Left ventricle myocardium inferior (tissue), 1 donor: ENCODE results near the gene TSHZ2. TPM values are rescaled to one million over a fixed set of nuclear protein-coding genes. Genes with fewer than 3 reads are reported as not detected.

Experiments used
- DNase-seq: peaks from one replicate; pipeline ENCODE4 v3.0.0-alpha.2; 2020
- H3K27ac ChIP-seq: fragments of 200-600 bp; replicated peaks from 2 replicates; pipeline ENCODE4 v1.8.0; 2021
- H3K27me3 ChIP-seq: fragments of 200-600 bp; 2 replicates; pipeline ENCODE4 v1.8.0; 2021; ENCODE audit warnings: low read depth
- H3K36me3 ChIP-seq: fragments of 200-600 bp; 2 replicates; pipeline ENCODE4 v1.8.0; 2021
- H3K4me1 ChIP-seq: fragments of 200-600 bp; 2 replicates; pipeline ENCODE4 v1.8.0; 2021
- H3K4me3 ChIP-seq: fragments of 200-600 bp; 2 replicates; pipeline ENCODE4 v1.8.0; 2021; ENCODE audit warnings: mild to moderate bottlenecking, moderate library complexity
- H3K9me3 ChIP-seq: fragments of 200-600 bp; replicated peaks from 2 replicates; pipeline ENCODE4 v1.8.0; 2021
- CTCF ChIP-seq: fragments of 200-600 bp; IDR thresholded peaks from 2 replicates; pipeline ENCODE4 v1.8.0; 2021; ENCODE audit warnings: antibody characterized with exemption, mild to moderate bottlenecking, borderline replicate concordance
- intact Hi-C: fragments of 100-400 bp; cut with micrococcal nuclease; formaldehyde crosslinking; loops from one replicate; pipeline ENCODE4 v1.11.0; 2022
- total RNA-seq: library from RNA; stranded (reverse); fragmentation: NEBNext Ultra II Directional; extraction: Animal tissue kit (Norgen Biotek cat#: 25700); gene quantifications from one replicate; pipeline ENCODE4 v1.2.1, GENCODE V29; 2021
- donor health status: DM: no; HTN: yes; CAD: no; lungs with severe emphysema.

Gene TSHZ2
- total RNA-seq, 1 donor from 2014 or later, result 3.1 TPM

DNA sequence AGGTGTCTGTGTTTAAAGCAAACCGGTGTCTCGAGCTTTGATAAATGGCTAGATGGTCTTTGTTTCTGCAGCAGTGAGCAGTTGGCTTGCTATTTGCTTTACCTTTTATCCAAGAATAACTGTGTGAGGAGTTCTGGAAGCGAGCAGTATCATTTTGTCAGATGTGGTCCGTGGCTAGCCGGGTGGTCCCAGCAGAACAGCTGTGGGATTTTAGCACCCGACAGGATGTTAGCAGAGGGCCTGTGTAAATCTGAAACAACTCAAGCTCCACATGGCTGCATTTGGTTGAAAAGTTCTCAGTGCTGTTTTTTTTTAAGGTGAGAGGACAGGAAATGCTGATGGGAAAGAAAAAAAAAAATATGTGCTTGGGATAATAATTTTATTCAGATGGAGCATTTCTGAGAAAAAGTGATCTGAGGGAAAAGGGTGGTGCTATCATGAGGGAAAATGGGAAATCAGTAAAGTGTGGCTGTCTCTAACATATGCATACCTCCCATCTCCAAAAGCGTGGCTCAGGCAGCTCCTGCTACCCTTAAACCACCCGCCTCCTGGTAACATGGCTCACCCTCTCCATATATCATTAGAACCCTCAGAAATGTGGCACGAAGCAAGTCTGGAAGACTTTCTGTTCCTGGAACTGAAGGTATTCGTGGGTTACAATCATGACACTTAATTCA lies 215.4 kb downstream of the TSHZ2 start:
- DNase-seq, result no peak
- no peaks in the 10 kb centered on the region for H3K36me3 ChIP-seq
- intact Hi-C loops, result no loop called here
- H3K27ac ChIP-seq, result no peak overlapping the region
- no peak overlapping the region for H3K4me3 ChIP-seq
- peaks cover 12% of the 10 kb centered on the region for H3K27me3 ChIP-seq
- H3K9me3 ChIP-seq, result no peaks in the 10 kb centered on the region
- no peaks in the 10 kb centered on the region for H3K4me1 ChIP-seq
- TF ChIP-seq CTCF, result no peak

GRCh38 chr20:53190225-53190624 lies 218.1 kb downstream of the TSHZ2 start:
- H3K4me3 ChIP-seq, result no peak overlapping the region
- H3K27me3 ChIP-seq, result peaks cover 18% of the 10 kb centered on the region
- TF ChIP-seq CTCF, result no peak
- H3K9me3 ChIP-seq, result no peaks in the 10 kb centered on the region
- no peaks in the 10 kb centered on the region for H3K36me3 ChIP-seq
- no peaks in the 10 kb centered on the region for H3K4me1 ChIP-seq
- no peak for DNase-seq
- H3K27ac ChIP-seq, result no peak overlapping the region
- intact Hi-C loops, result no loop called here

- Histone ChIP-seq H3K27ac (no peak overlapping the region), H3K4me3 (no peak overlapping the region), H3K36me3 (no peaks in the 10 kb centered on the region), H3K4me1 (no peaks in the 10 kb centered on the region), H3K9me3 (no peaks in the 10 kb centered on the region), H3K27me3 (peaks cover 10% of the 10 kb centered on the region)
- intact Hi-C loops, result no loop called here
- no peak for TF ChIP-seq CTCF
- DNase-seq, result no peak
Measured at GRCh38 chr20:53191957-53192356, 219.8 kb downstream of the TSHZ2 start.

DNA sequence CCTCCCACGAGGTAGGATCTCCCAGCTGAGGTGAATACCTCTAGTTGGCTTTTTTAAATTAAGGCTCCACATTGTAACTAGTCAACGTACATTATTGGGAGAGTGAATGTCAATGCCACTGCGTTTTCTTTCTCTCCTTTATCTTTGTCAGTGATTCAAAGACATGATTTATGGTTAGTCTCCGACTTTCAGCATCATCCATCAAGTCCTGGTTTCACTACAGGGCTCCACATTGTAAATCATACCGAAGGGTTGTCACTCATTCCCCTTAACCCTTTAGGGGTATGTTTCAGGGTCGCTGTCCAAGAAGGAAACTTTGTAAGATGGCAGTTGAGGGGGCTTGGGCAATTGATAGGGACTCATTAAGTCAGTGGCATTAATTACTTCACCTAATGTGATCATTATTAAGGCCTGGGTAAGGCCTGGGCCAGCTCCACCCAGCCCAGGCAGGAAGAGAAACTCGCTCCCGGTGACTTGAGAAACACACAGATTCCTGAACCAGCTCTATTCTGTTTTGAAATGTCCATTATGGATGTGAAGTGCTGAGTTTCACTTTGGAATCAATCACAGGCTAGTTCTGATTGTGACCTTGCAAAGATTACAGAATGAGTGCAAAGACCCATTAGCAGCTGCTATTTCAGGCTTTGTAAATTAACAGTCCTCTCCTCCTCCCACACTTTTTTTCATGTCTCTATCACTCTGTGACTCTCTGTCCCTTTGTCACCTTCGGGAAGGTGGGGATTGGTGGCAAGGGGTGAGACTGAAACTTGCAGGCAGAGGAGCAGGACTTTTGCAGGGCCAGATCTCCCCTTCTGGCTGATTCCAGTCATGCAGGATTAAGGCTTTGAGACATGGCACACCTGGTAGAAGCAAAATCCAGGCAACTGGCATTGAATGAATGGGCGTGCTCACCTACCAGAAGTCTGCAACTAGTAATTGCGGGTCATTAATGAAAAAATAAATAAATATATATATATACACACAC lies 222.4 kb downstream of the TSHZ2 start:
- no peak for DNase-seq
- TF ChIP-seq CTCF, result no peak
- intact Hi-C loops, result no loop called here

DNA sequence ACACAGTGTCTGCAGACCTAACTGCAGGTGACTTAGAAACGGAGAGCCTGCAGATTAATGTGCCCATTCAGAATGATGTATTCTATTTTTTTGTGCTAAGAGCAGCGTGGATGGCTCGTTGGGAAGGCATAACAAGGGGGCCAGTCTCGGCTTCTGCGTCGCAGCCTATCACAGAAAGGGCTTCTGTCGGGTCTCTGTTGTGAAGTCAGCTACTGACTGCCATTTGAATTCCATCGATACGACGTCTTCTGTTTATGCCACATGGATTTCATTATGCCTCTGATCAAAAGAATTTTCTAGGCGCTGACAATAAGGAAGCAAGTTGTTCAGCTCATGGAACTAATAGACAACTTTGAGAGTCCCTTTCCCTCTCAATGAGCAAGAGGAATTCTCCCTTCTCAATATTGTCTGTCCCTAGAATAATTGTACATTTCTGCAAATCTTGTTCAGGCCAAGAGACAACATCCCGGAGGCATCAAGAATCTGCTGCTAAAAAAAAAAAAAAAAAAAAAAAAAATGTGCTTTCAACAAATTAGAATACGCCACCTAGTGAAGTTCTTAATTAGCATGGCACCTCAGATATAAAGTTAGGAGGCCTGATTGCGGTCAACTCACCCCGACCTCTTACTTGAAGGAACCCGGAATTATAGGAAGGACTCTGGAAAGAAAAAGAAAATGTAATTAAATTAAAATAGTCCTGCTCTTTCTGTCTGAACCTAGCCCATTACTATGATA lies 223.9 kb downstream of the TSHZ2 start:
- Histone ChIP-seq H3K27ac (no peak overlapping the region), H3K4me1 (no peaks in the 10 kb centered on the region), H3K36me3 (no peaks in the 10 kb centered on the region), H3K4me3 (no peak overlapping the region), H3K27me3 (peaks cover 10% of the 10 kb centered on the region), H3K9me3 (no peaks in the 10 kb centered on the region)
- DNase-seq, result no peak
- no peak for TF ChIP-seq CTCF
- intact Hi-C loops, result no loop called here

More for the DNA sequence above, 222.4 kb downstream of the TSHZ2 start:
- Histone ChIP-seq H3K27ac (no peak overlapping the region), H3K4me3 (no peak overlapping the region), H3K36me3 (no peaks in the 10 kb centered on the region), H3K27me3 (peaks cover 10% of the 10 kb centered on the region), H3K9me3 (no peaks in the 10 kb centered on the region), H3K4me1 (no peaks in the 10 kb centered on the region)
